ENCODE measurements around the gene FCHSD2. TPM values are rescaled to one million over a fixed set of nuclear protein-coding genes. Genes with fewer than 3 reads are reported as not detected.
"Not testable (repeated sequence)": the region's sequence is repeated elsewhere in the genome, so short reads cannot be mapped to it uniquely, and the experiment has no call there.

FCHSD2 gene
- total and polyA plus RNA-seq, 9 donors = 18.6 to 68.5 (median 53.8) TPM

GRCh38 chr11:72860010-72860409, 282.1 kb downstream of the FCHSD2 start:
- no peak overlapping the region for H3K27ac ChIP-seq
- no peaks in the 10 kb centered on the region for H3K27me3 ChIP-seq
- H3K9me3 ChIP-seq = no peaks in the 10 kb centered on the region
- H3K4me3 ChIP-seq = no peak overlapping the region
- no peak for TF ChIP-seq POLR2A (IDR thresholded peaks at IDR 0.05)
- TF ChIP-seq CTCF (IDR thresholded peaks at IDR 0.05) = no peak
- no peak for TF ChIP-seq EP300 (IDR thresholded peaks at IDR 0.05)
- peaks cover 12% of the 10 kb centered on the region for H3K4me1 ChIP-seq (ENCODE audit: insufficient read depth)
- no peak for DNase-seq
- intact Hi-C loops (cut with DNase I) = no loop called here
- 95 to 98% (median 96%) methylated on average over 4 of the region's 4 CpGs for WGBS, 3 donors
- H3K36me3 ChIP-seq = no peaks in the 10 kb centered on the region

- Histone ChIP-seq H3K4me3 (no peak overlapping the region), H3K27me3 (no peaks in the 10 kb centered on the region), H3K36me3 (no peaks in the 10 kb centered on the region), H3K4me1 (ENCODE audit: insufficient read depth) (peaks cover 10% of the 10 kb centered on the region), H3K9me3 (no peaks in the 10 kb centered on the region), H3K27ac (no peak overlapping the region)
- TF ChIP-seq EP300 (IDR thresholded peaks at IDR 0.05) = no peak
- TF ChIP-seq CTCF (IDR thresholded peaks at IDR 0.05) = no peak
- no peak for TF ChIP-seq POLR2A (IDR thresholded peaks at IDR 0.05)
- intact Hi-C loops (cut with DNase I) = no loop called here
- 92 to 96% (median 93%) methylated on average over 3 of the region's 3 CpGs for WGBS, 3 donors
- no peak for DNase-seq
Observed at GRCh38 chr11:72859126-72859525, 283.0 kb downstream of the FCHSD2 start.

GRCh38 chr11:72858267-72858666, 283.9 kb downstream of the FCHSD2 start:
- intact Hi-C loops (cut with DNase I); H3K9me3 ChIP-seq; H3K4me3 ChIP-seq; DNase-seq; H3K36me3 ChIP-seq; H3K27me3 ChIP-seq; H3K27ac ChIP-seq; H3K4me1 ChIP-seq (ENCODE audit: insufficient read depth): not testable (repeated sequence)
- WGBS, 3 donors = 96 to 98% (median 96%) methylated on average over 2 of the region's 2 CpGs

- WGBS, 3 donors = 14 to 18% (median 15%) methylated on average over 3 of the region's 3 CpGs
- Histone ChIP-seq H3K4me1 (ENCODE audit: insufficient read depth) (peaks cover 5% of the 10 kb centered on the region), H3K4me3 (no peak overlapping the region), H3K36me3 (no peaks in the 10 kb centered on the region), H3K27me3 (no peaks in the 10 kb centered on the region), H3K27ac (no peak overlapping the region), H3K9me3 (no peaks in the 10 kb centered on the region)
- intact Hi-C loops (cut with DNase I) = no loop called here
- no peak for DNase-seq
- TF ChIP-seq EP300 (IDR thresholded peaks at IDR 0.05) (no peak), CTCF (IDR thresholded peaks at IDR 0.05) (no peak), POLR2A (IDR thresholded peaks at IDR 0.05) (no peak)
Observed at GRCh38 chr11:72856551-72857345, 285.4 kb downstream of the FCHSD2 start.

GRCh38 chr11:72856065-72856464, 286.1 kb downstream of the FCHSD2 start:
- Histone ChIP-seq H3K27me3 (no peaks in the 10 kb centered on the region), H3K4me3 (no peak overlapping the region), H3K4me1 (ENCODE audit: insufficient read depth) (peaks cover 5% of the 10 kb centered on the region), H3K36me3 (no peaks in the 10 kb centered on the region), H3K27ac (no peak overlapping the region), H3K9me3 (no peaks in the 10 kb centered on the region)
- DNase-seq = no peak
- WGBS, 3 donors = 58 to 76% (median 67%) methylated on average over 3 of the region's 3 CpGs
- intact Hi-C loops (cut with DNase I) = no loop called here
- TF ChIP-seq EP300 (IDR thresholded peaks at IDR 0.05) (no peak), POLR2A (IDR thresholded peaks at IDR 0.05) (no peak), CTCF (IDR thresholded peaks at IDR 0.05) (no peak)
